ENCODE data around the gene GLP1R. TPM values are rescaled to one million over a fixed set of nuclear protein-coding genes. Genes with fewer than 3 reads are reported as not detected.

GLP1R gene
- total RNA-seq, 1 experiment from 2014 or later = 1.8 TPM

- ChIA-PET CTCF (no interaction called here), POLR2A (no interaction called here)
- DNase-seq (ENCODE audit: low spot score) (no peak), ATAC-seq (no peak)
- TF ChIP-seq PREB (CRISPR knock-in tag; IDR thresholded peaks at IDR 0.05; ENCODE audit: borderline replicate concordance) (no peak), NFE2L1 (CRISPR knock-in tag; IDR thresholded peaks at IDR 0.05) (no peak), TP53 (CRISPR knock-in tag; IDR thresholded peaks at IDR 0.05) (no peak), SP1 (CRISPR knock-in tag; conservative IDR thresholded peaks at IDR 0.05) (no peak)
- Mint-ChIP-seq H3K27me3 (ENCODE audit: low read depth) (peaks cover 3% of the 10 kb centered on the region; the same call in 1 of the 2 replicates), H3K36me3 (no peaks in the 10 kb centered on the region), H3K27ac (no peak overlapping the region), H3K4me1 (peaks cover 13% of the 10 kb centered on the region), H3K4me3 (no peak overlapping the region), H3K9me3 (no peaks in the 10 kb centered on the region)
Observed at GRCh38 chr6:39057251-39058155, 8.9 kb downstream of the GLP1R start.

GRCh38 chr6:39058471-39059147 lies 10.0 kb downstream of the GLP1R start:
- no peak overlapping the region for H3K4me3 Mint-ChIP-seq
- ChIA-PET CTCF (no interaction called here), POLR2A (no interaction called here)
- H3K36me3 Mint-ChIP-seq = no peaks in the 10 kb centered on the region
- no peak overlapping the region for H3K27ac Mint-ChIP-seq
- peaks cover 11% of the 10 kb centered on the region for H3K4me1 Mint-ChIP-seq
- H3K27me3 Mint-ChIP-seq (ENCODE audit: low read depth) = no peaks in the 10 kb centered on the region
- H3K9me3 Mint-ChIP-seq = no peaks in the 10 kb centered on the region
- no peak for ATAC-seq
- DNase-seq (ENCODE audit: low spot score) = no peak
- TF ChIP-seq ATF2 (CRISPR knock-in tag; IDR thresholded peaks at IDR 0.05; ENCODE audit: borderline replicate concordance, low read depth) = no peak
- no peak for TF ChIP-seq IRF2 (CRISPR knock-in tag; IDR thresholded peaks at IDR 0.05; ENCODE audit: borderline replicate concordance, low read depth)
- TF ChIP-seq ZNF281 (CRISPR knock-in tag; IDR thresholded peaks at IDR 0.05) = no peak
- no peak for TF ChIP-seq EMX1 (CRISPR knock-in tag; IDR thresholded peaks at IDR 0.05)
- TF ChIP-seq IRF1 (CRISPR knock-in tag; IDR thresholded peaks at IDR 0.05) = no peak
- TF ChIP-seq RELA (CRISPR knock-in tag; IDR thresholded peaks at IDR 0.05; ENCODE audit: borderline replicate concordance) = no peak
- TF ChIP-seq ATF1 (CRISPR knock-in tag; IDR thresholded peaks at IDR 0.05) = no peak
- TF ChIP-seq NFYB (CRISPR knock-in tag; conservative IDR thresholded peaks at IDR 0.05; ENCODE audit: low read depth) = no peak
- no peak for TF ChIP-seq PRRX2 (CRISPR knock-in tag; IDR thresholded peaks at IDR 0.05)
- no peak for TF ChIP-seq FOXP4 (CRISPR knock-in tag; IDR thresholded peaks at IDR 0.05)
- no peak for TF ChIP-seq MYBL2 (CRISPR knock-in tag; IDR thresholded peaks at IDR 0.05)
- no peak for TF ChIP-seq SOX15 (CRISPR knock-in tag; IDR thresholded peaks at IDR 0.05)
- TF ChIP-seq AFF4 (CRISPR knock-in tag; IDR thresholded peaks at IDR 0.05; ENCODE audit: borderline replicate concordance) = no peak
- TF ChIP-seq ZNF317 (CRISPR knock-in tag; IDR thresholded peaks at IDR 0.05; ENCODE audit: borderline replicate concordance, low read depth) = no peak
- no peak for TF ChIP-seq ZNF138 (CRISPR knock-in tag; conservative IDR thresholded peaks at IDR 0.05)
- TF ChIP-seq ZNF232 (CRISPR knock-in tag; IDR thresholded peaks at IDR 0.05) = no peak
- no peak for TF ChIP-seq ATF3 (CRISPR knock-in tag; conservative IDR thresholded peaks at IDR 0.05)

Data from WTC11 (cell line).